Fibroblast of skin of abdomen (primary cell): ENCODE results near the gene OGFOD3.
"Not testable (repeated sequence)": the region's sequence is repeated elsewhere in the genome, so short reads cannot be mapped to it uniquely, and the experiment has no call there.

Experiments used
- DNase-seq: peaks from one replicate; pipeline ENCODE4 v3.0.0-alpha.2; 2013

The OGFOD3 gene

GRCh38 chr17:82433560-82434215 is 15.3 kb upstream of the OGFOD3 start:
- no peak for DNase-seq

DNA sequence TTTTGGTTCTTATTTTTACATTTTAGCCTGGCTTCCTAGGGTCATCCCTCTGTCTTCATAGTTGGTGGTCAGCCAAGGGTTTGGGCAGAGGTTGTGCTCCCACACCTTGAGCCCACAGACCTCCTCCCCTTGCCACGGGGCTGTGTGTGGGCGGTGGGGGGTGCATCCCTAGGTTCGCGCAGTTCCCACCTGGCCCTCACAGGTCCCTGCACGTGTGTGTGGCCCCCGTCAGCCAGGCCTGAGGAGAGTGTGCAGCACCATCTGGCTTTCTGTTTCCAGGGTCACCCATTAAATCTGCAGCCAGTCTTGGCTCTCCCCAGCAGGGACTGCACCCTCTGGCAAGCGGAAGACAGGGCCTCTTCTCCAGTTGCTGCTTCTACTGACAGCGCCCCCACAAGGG is 13.6 kb upstream of the OGFOD3 start:
- no peak for DNase-seq

DNA sequence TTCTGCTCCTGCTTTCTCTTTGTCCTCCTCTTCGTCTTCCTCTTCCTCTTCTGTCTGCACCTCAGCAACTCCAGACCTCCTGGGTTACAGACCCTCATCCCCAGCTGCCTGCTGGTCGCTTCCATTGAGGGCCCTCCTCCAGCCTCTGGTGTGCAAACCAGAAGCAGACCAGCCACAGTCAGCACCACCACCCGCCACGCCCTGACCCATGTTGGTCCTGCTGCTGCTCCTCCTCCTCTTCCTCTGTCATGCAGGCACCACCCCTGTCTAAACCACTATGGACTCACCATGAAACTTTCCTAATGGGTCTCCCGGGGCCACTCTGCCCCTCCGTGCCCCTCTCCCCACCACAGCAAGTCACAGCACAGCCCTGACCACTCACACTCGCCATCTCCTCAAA is 11.4 kb upstream of the OGFOD3 start:
- DNase-seq = no peak

DNA sequence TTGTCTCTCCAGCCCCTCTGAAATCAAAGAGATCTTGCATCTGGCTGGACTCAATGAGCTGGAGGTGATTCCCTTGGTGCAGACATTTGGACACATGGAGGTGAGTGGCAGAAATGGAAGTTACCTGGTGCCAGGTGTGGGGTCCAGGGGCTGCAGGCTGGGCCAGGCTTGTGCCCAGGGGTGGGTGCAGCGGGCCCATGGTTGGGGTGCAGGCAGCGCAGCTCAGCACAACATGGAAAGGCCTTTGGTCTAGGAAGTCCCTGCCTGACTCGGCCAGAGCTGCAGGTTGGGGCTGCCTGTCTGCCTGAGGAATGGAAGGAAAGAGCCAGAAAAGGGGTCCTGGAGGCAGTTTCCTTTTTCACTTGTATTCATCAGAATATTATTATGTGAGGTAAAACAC is 10.2 kb upstream of the OGFOD3 start:
- DNase-seq = no peak

GRCh38 chr17:82424863-82425159 is 6.4 kb upstream of the OGFOD3 start:
- DNase-seq = no peak

DNA sequence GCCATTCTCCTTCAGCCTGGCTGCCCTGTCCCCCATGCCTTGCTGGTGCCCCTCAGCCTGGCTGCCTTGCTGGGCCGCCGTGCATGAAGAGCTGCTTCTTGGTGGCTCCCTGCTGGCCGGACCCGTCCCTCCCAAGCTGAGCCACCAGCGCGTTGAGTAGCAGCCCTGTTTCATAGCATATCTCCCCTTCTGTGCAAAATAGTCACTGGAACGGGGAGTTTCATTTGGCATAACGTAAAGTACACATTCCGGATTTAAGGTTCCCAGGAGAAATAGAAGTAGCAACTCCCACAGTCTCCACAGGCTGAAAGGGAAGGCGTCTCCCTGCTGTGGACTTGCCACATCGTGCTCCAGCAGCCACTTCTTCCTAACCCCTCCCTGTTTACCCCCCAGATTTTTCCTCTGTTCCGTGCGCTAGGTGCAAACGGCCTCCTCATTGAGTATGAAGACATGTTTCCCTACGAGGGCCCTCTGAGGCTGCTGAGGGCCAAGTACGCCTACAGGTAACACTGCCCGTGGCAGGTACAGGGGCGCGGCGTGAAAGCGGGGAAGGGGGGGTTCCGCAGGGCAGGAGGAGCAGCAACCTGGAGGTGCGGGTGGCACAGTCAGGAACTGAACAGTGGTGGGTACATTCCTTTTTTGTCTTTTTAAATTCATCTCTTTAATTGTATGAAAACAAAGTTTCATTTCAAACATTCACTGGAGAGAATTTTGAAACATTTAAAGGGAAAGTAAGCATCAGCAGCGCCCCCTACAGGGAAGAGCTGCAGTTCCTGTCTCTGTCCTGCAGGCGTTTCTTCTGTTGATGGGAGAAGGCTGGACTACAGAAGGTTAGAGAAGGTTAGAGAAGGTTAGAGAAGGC is 5.8 kb upstream of the OGFOD3 start:
- DNase-seq = peak; percentile 32

DNA sequence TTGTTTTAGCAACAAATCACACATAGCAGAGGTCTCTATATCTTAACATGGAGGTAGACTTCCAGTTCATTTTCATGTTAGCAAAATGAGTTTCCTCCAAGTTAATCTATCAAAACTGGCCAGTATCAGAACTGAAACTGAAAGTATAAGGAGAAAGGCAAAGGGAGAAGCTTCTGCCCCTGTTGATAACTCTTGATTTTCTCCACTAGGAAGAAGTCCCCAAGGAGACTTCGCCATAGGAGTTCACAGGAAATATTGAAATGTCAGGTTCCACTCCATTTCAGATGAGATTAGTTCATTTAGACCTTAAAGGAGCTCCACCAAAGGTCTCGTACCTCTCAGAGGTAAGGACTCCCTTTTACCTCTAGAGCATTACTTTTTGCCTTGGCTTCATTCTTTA is 1.2 kb upstream of the OGFOD3 start:
- no peak for DNase-seq

- no peak for DNase-seq
Measured at GRCh38 chr17:82416771-82417170, 1.6 kb downstream of the OGFOD3 start.

- DNase-seq = no peak
Measured at GRCh38 chr17:82416264-82416663, 2.1 kb downstream of the OGFOD3 start.

GRCh38 chr17:82415786-82416185 is 2.6 kb downstream of the OGFOD3 start:
- DNase-seq = no peak

GRCh38 chr17:82415336-82415735 is 3.0 kb downstream of the OGFOD3 start:
- no peak for DNase-seq

DNA sequence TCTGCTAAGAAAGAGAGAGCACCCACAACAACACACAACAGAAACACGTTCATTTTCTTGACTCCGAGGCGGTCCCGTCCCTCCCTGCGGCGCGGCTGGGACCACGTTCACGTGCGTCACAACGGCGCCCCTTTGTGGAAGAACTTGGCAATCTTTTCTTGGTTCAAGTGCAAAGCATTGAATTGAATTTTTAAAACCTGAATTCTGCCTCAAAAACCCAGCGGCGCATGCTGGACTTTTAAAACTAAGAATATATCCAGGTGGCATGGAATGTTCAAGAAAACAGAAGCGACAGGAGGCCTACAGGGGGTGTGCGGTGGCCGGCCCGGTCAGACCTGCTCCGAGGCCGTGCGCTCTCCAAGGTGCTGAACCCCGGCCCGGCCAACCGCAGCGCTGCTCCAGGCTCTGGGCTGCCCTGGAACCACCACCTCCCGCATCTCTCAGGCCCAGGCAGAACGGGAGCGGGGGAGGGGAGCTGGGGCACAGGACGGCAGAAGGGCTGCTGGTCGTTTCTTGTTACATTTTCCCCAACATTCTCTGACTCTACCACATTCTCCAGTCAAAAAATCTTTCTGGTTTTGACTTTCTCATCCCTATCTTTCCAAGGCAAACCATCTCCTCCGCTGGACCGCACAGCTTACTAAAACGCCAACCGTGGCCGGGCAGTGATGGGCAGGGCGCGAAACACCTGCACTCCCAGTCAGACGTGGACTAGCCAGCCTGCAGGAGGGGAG is 3.7 kb downstream of the OGFOD3 start:
- peak; percentile 69 for DNase-seq

- DNase-seq = no peak
Measured at GRCh38 chr17:82412535-82413520, 5.6 kb downstream of the OGFOD3 start.

DNA sequence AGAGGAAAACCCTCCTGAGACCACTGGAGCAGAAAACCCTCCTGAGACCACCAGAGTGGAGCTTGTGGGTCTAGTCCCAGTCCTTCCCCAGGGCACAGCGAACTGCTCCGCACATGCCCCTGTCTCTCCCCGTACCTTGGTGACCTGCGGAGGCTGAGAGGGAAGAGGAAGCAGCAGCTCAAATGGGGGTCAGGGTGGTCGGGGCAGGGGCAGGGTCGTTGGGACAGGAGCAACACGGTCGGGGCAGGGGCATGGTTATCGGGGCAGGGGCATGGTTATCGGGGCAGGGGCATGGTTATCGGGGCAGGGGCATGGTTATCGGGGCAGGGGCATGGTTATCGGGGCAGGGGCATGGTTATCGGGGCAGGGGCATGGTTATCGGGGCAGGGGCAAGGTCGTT is 6.3 kb downstream of the OGFOD3 start:
- DNase-seq = not testable (repeated sequence)

- DNase-seq = no peak
Measured at GRCh38 chr17:82411396-82412053, 6.9 kb downstream of the OGFOD3 start.

- DNase-seq = no peak
Measured at GRCh38 chr17:82410014-82410716, 8.2 kb downstream of the OGFOD3 start.

- no peak for DNase-seq
Measured at GRCh38 chr17:82408938-82409318, 9.5 kb downstream of the OGFOD3 start.

DNA sequence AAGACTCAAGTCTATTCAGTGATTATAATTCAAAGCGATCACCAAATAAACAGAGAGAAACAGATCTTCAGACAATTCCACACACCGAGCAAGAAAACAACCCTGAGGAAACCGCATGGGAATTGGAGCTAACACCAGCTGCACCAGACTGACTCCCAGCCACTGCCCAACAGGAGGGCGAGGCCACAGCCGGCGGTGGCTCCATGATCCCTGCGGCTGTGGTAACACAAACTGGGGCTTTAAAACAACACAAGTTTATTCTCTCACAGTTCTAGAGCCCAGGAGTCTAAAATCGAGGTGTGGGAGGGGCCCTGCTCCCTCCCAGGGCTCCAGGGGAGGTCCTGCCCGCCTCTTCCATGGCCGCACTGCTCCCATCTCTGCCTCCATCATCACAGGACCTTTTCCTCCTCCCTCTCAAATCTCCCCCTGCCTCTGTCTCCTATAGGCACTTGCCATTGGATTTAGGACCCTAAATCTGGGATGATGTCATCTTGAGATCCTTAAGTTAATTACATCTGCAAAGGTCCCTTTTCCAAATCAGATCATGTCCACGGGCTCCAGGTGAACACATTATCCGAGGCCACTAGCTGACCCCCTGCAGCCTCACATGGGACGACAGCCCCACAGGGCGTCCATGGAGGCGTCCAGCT is 10.0 kb downstream of the OGFOD3 start:
- DNase-seq = no peak

GRCh38 chr17:82407255-82407654 is 11.1 kb downstream of the OGFOD3 start:
- peak; percentile 9 for DNase-seq

GRCh38 chr17:82406131-82406671 is 12.2 kb downstream of the OGFOD3 start:
- no peak for DNase-seq
